ENCODE measurements around the gene DLEC1. TPM values are rescaled to one million over a fixed set of nuclear protein-coding genes. Genes with fewer than 3 reads are reported as not detected.

DLEC1 gene
- total and polyA plus RNA-seq, 2 of the 4 experiments (the other 2 are of a cell fraction): 0.03 TPM; not detected in 1

DNA sequence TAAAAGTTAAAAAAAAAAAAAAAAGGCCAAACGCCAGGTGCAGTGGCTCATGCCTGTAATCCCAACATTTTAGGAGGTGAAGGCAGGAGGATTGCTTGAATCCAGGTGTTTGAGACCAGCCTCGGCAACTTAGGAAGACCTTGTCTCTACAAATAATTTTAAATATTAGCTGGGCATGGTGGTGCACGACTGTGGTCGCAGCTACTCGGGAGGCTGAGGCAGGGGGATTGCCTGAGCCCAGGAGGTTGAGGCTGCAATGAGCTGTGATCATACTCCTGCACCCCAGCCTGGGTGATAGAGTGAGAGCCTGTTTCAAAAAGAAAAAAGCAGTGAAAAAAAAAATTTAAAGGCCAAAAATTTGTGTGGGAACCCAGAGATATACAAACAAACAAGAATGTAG is 2.7 kb upstream of the DLEC1 start:
- Histone ChIP-seq H3K9me1 (ENCODE audit: insufficient read depth, low read length) (peaks cover 5% of the 10 kb centered on the region; the same call in 1 of the 2 replicates), H3K18ac (ENCODE audit: low read depth, low read length) (no peak overlapping the region), H4K20me1 (ENCODE audit: insufficient read depth, low read length) (no peaks in the 10 kb centered on the region), H3K27ac (ENCODE audit: insufficient read depth, low read length) (no peak overlapping the region), H2BK120ac (ENCODE audit: low read depth, low read length) (no peak overlapping the region), H3K14ac (replicated peaks; ENCODE audit: low read depth, low read length) (no peak overlapping the region), H3K56ac (ENCODE audit: extremely low read depth, insufficient read depth, low read length) (no peak overlapping the region), H4K5ac (ENCODE audit: low read depth, low read length) (no peak overlapping the region), H3K36me3 (ENCODE audit: control insufficient read depth, insufficient read depth, low read length) (no peaks in the 10 kb centered on the region), H4K8ac (ENCODE audit: low read depth in 2 of 2, low read length in 2 of 2) (no peak overlapping the region), H3K4me3 (ENCODE audit: insufficient read depth, low read depth, low read length) (no peak overlapping the region), H3K9me3 (ENCODE audit: control insufficient read depth, insufficient read depth, low read length) (no peaks in the 10 kb centered on the region), H3K27me3 (ENCODE audit: control insufficient read depth, insufficient read depth, low read length) (peaks cover 6% of the 10 kb centered on the region), H2AK5ac (ENCODE audit: low read depth, low read length) (no peak overlapping the region), H4K91ac (ENCODE audit: insufficient read depth, low read depth, low read length) (no peak overlapping the region), H3K4ac (ENCODE audit: low read depth, low read length) (no peak overlapping the region), H3K79me1 (ENCODE audit: low read depth in 1 of 2, low read length in 2 of 2) (no peaks in the 10 kb centered on the region), H2AFZ (replicated peaks; ENCODE audit: low read length, poor library complexity) (no peak overlapping the region), H3K23ac (ENCODE audit: low read depth, low read length) (no peak overlapping the region), H2BK20ac (ENCODE audit: low read depth, low read length) (no peak overlapping the region), H2AK9ac (replicated peaks; ENCODE audit: low read depth, low read length, poor library complexity) (no peak overlapping the region), H3K4me2 (ENCODE audit: low read depth, low read length) (no peak overlapping the region), H3K4me1 (ENCODE audit: control insufficient read depth, insufficient read depth, low read length) (peaks cover 6% of the 10 kb centered on the region), H2BK5ac (ENCODE audit: low read depth, low read length, poor library complexity, severe bottlenecking) (no peak overlapping the region), H3K9ac (ENCODE audit: low read depth, low read length) (no peak overlapping the region), H2BK15ac (ENCODE audit: low read depth, low read length) (no peak overlapping the region)
- dilution Hi-C loops (cut with HindIII; ENCODE audit: low sequenced_read_pairs, unreplicated experiment) (no loop called here), in situ Hi-C loops (cut with MboI; ENCODE audit: low sequenced_read_pairs) (no loop called here), intact Hi-C loops (cut with micrococcal nuclease) (no loop called here)
- DNase-seq (no peak), ATAC-seq (ENCODE audit: low read depth) (no peak)
- CTCF ChIA-PET: interaction anchor here (0.6 kb wide), 1 partner anchor 948 kb away, joined by 3 read pairs; no protein-coding TSS in a partner anchor
- no CpG with 5 or more reads among the region's 5 CpGs for WGBS, 2 experiments (ENCODE audit: extremely low coverage in 2 of 2, insufficient read length in 1 of 2)
- no TSS peak for BruUV-seq (replicated peaks)
- no peak for TF ChIP-seq BHLHE40 (IDR thresholded peaks at IDR 0.05; ENCODE audit: low read depth, low read length)
- TF ChIP-seq FOS (IDR thresholded peaks at IDR 0.05; ENCODE audit: low read depth, low read length): no peak
- no peak for TF ChIP-seq RCOR1 (IDR thresholded peaks at IDR 0.05; ENCODE audit: insufficient replicate concordance, low read length)
- no peak for TF ChIP-seq MXI1 (IDR thresholded peaks at IDR 0.05; ENCODE audit: borderline replicate concordance, low read depth, low read length)
- no peak for TF ChIP-seq NFE2L2 (IDR thresholded peaks at IDR 0.05; ENCODE audit: low read depth, low read length)
- TF ChIP-seq RFX5 (IDR thresholded peaks at IDR 0.05; ENCODE audit: low read depth, low read length): no peak
- no peak for TF ChIP-seq CHD1 (IDR thresholded peaks at IDR 0.05; ENCODE audit: low read depth, low read length)
- TF ChIP-seq CEBPB (IDR thresholded peaks at IDR 0.05; ENCODE audit: low read depth, low read length): no peak
- TF ChIP-seq POLR2A (IDR thresholded peaks at IDR 0.05; ENCODE audit: low read depth, low read length): no peak
- TF ChIP-seq, protein P1, sequence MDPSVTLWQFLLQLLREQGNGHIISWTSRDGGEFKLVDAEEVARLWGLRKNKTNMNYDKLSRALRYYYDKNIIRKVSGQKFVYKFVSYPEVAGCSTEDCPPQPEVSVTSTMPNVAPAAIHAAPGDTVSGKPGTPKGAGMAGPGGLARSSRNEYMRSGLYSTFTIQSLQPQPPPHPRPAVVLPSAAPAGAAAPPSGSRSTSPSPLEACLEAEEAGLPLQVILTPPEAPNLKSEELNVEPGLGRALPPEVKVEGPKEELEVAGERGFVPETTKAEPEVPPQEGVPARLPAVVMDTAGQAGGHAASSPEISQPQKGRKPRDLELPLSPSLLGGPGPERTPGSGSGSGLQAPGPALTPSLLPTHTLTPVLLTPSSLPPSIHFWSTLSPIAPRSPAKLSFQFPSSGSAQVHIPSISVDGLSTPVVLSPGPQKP (IDR thresholded peaks at IDR 0.05; ENCODE audit: borderline replicate concordance, low read depth, low read length): no peak
- TF ChIP-seq SMC3 (IDR thresholded peaks at IDR 0.05; ENCODE audit: low read depth, low read length): no peak
- TF ChIP-seq RAD21 (IDR thresholded peaks at IDR 0.05; ENCODE audit: low read length): no peak
- TF ChIP-seq, protein P2, sequence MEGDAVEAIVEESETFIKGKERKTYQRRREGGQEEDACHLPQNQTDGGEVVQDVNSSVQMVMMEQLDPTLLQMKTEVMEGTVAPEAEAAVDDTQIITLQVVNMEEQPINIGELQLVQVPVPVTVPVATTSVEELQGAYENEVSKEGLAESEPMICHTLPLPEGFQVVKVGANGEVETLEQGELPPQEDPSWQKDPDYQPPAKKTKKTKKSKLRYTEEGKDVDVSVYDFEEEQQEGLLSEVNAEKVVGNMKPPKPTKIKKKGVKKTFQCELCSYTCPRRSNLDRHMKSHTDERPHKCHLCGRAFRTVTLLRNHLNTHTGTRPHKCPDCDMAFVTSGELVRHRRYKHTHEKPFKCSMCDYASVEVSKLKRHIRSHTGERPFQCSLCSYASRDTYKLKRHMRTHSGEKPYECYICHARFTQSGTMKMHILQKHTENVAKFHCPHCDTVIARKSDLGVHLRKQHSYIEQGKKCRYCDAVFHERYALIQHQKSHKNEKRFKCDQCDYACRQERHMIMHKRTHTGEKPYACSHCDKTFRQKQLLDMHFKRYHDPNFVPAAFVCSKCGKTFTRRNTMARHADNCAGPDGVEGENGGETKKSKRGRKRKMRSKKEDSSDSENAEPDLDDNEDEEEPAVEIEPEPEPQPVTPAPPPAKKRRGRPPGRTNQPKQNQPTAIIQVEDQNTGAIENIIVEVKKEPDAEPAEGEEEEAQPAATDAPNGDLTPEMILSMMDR (conservative IDR thresholded peaks at IDR 0.05; ENCODE audit: low read depth, low read length): no peak
- TF ChIP-seq, protein P3, sequence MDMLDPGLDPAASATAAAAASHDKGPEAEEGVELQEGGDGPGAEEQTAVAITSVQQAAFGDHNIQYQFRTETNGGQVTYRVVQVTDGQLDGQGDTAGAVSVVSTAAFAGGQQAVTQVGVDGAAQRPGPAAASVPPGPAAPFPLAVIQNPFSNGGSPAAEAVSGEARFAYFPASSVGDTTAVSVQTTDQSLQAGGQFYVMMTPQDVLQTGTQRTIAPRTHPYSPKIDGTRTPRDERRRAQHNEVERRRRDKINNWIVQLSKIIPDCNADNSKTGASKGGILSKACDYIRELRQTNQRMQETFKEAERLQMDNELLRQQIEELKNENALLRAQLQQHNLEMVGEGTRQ (IDR thresholded peaks at IDR 0.05; ENCODE audit: low read depth, low read length): no peak
- TF ChIP-seq MAFK (IDR thresholded peaks at IDR 0.05; ENCODE audit: low read depth, low read length): no peak
- TF ChIP-seq MAZ (IDR thresholded peaks at IDR 0.05; ENCODE audit: borderline replicate concordance, low read depth, low read length): no peak
- POLR2A ChIA-PET (ENCODE audit: unreplicated experiment): no interaction called here
